Liver (tissue), 9 donors: ENCODE measurements around the gene GMPR. TPM values are rescaled to one million over a fixed set of nuclear protein-coding genes. Genes with fewer than 3 reads are reported as not detected.

Experiments used
- DNase-seq: peaks from one replicate; pipeline ENCODE4 v3.0.0-alpha.2; 2017; ENCODE audit warnings: low spot score
- H3K27ac ChIP-seq, 2 donors: one replicate each; pipeline ENCODE4 v1.7.0; 2013; ENCODE audit warnings: inconsistent platforms in 2 of 2, low read length in 2 of 2, control low read depth in 1 of 2, low read depth in 1 of 2, mild to moderate bottlenecking in 1 of 2
- H3K27me3 ChIP-seq, 4 donors: one replicate each; pipeline versions ENCODE4 v1.6.1 to v1.7.0; 2013; ENCODE audit warnings: low read length in 3 of 4, inconsistent platforms in 1 of 4, mild to moderate bottlenecking in 1 of 4, moderate library complexity in 1 of 4; ENCODE audit not compliant: control insufficient read depth in 4 of 4, insufficient read depth in 4 of 4
- H3K36me3 ChIP-seq, 4 donors: one replicate each; pipeline versions ENCODE4 v1.6.1 to v1.7.0; 2013; ENCODE audit warnings: low read length in 3 of 4, mild to moderate bottlenecking in 3 of 4, low read depth in 1 of 4, moderate library complexity in 1 of 4; ENCODE audit not compliant: control insufficient read depth in 4 of 4, insufficient read depth in 3 of 4
- H3K4me1 ChIP-seq, 4 donors: one replicate each; pipeline versions ENCODE4 v1.6.1 to v1.7.0; 2013; ENCODE audit warnings: low read length in 3 of 4, mild to moderate bottlenecking in 3 of 4, moderate library complexity in 1 of 4; ENCODE audit not compliant: control insufficient read depth in 4 of 4, insufficient read depth in 4 of 4
- H3K4me3 ChIP-seq, 3 donors: one replicate each; pipeline versions ENCODE4 v1.6.1 to v1.7.0; 2013; ENCODE audit warnings: low read length in 3 of 3, control low read depth in 1 of 3, low read depth in 1 of 3, mild to moderate bottlenecking in 1 of 3
- H3K9ac ChIP-seq, 2 donors: one replicate each; pipeline ENCODE4 v1.7.0; 2013; ENCODE audit warnings: low read length in 2 of 2, mild to moderate bottlenecking in 2 of 2, moderate library complexity in 2 of 2, control low read depth in 1 of 2, low read depth in 1 of 2
- H3K9me3 ChIP-seq, 4 donors: one replicate each; pipeline versions ENCODE4 v1.6.1 to v1.7.0; 2013; ENCODE audit warnings: low read length in 3 of 4; ENCODE audit not compliant: control insufficient read depth in 4 of 4
- ATF3 ChIP-seq: IDR thresholded peaks from 2 replicates; pipeline ENCODE4 v1.6.1; 2016; ENCODE audit warnings: antibody characterized with exemption
- CTCF ChIP-seq: fragments of 150-350 bp; IDR thresholded peaks from 2 replicates; pipeline ENCODE4 v1.5.1; 2017; ENCODE audit warnings: improper control_type of control experiment, low read depth, low read length; ENCODE audit not compliant: missing input control
- FOXA1 ChIP-seq: IDR thresholded peaks from 2 replicates; pipeline ENCODE4 v1.6.1; 2016; ENCODE audit warnings: antibody characterized with exemption
- FOXA2 ChIP-seq: IDR thresholded peaks from 2 replicates; pipeline ENCODE4 v1.6.1; 2016; ENCODE audit warnings: antibody characterized with exemption
- GABPA ChIP-seq, 2 donors: IDR thresholded peaks in 1 of 2; conservative IDR thresholded peaks in 1 of 2; 2 replicates each; pipeline ENCODE4 v1.6.1; 2016; ENCODE audit warnings: antibody characterized with exemption in 2 of 2, mild to moderate bottlenecking in 1 of 2, moderate library complexity in 1 of 2
- HNF4G ChIP-seq: IDR thresholded peaks from 2 replicates; pipeline ENCODE4 v1.6.1; 2016; ENCODE audit warnings: antibody characterized with exemption
- JUND ChIP-seq, 2 donors: IDR thresholded peaks; 2 replicates each; pipeline ENCODE4 v1.6.1; 2016; ENCODE audit warnings: antibody characterized with exemption in 2 of 2
- MAX ChIP-seq: IDR thresholded peaks from 2 replicates; pipeline ENCODE4 v1.6.1; 2016; ENCODE audit warnings: antibody characterized with exemption
- NR2F2 ChIP-seq: IDR thresholded peaks from 2 replicates; pipeline ENCODE4 v1.6.1; 2016; ENCODE audit warnings: antibody characterized with exemption
- RAD21 ChIP-seq, 2 donors: IDR thresholded peaks; 2 replicates each; pipeline ENCODE4 v1.6.1; 2016; ENCODE audit warnings: antibody characterized with exemption in 2 of 2, mild to moderate bottlenecking in 2 of 2
- REST ChIP-seq: IDR thresholded peaks from 2 replicates; pipeline ENCODE4 v1.6.1; 2016; ENCODE audit warnings: antibody characterized with exemption, mild to moderate bottlenecking
- RXRA ChIP-seq, 2 donors: IDR thresholded peaks; 2 replicates each; pipeline ENCODE4 v1.6.1; 2017 to 2018; ENCODE audit warnings: antibody characterized with exemption in 2 of 2, mild to moderate bottlenecking in 1 of 2
- SP1 ChIP-seq: IDR thresholded peaks from 2 replicates; pipeline ENCODE4 v1.6.1; 2018; ENCODE audit warnings: antibody characterized with exemption, mild to moderate bottlenecking
- TAF1 ChIP-seq: conservative IDR thresholded peaks from 2 replicates; pipeline ENCODE4 v1.6.1; 2016; ENCODE audit warnings: antibody characterized with exemption, mild to moderate bottlenecking
- YY1 ChIP-seq: IDR thresholded peaks from 2 replicates; pipeline ENCODE4 v1.6.1; 2016; ENCODE audit warnings: antibody characterized with exemption, mild to moderate bottlenecking
- ZBTB33 ChIP-seq: IDR thresholded peaks from 2 replicates; pipeline ENCODE4 v1.6.1; 2016; ENCODE audit warnings: antibody characterized with exemption
- WGBS: extraction: QIAGEN DNeasy Blood & Tissue Kit; methylation state at CpG from one replicate; pipeline ENCODE4 v1.1.7; 2013; 5-methylcytosine and 5-hydroxymethylcytosine counted together
- polyA plus RNA-seq, 2 donors: library from polyadenylated mRNA; stranded (reverse) in 1 of 2; unstranded in 1 of 2; fragments of 200-250 nt in 1 of 2; fragments of >200 nt in 1 of 2; fragmentation: Nextera tagmentation in 1 of 2; extraction: Ambion mirVana in 1 of 2; gene quantifications; one replicate each; pipeline versions ENCODE4 v1.2.1 to v1.2.3, GENCODE V29; 2013 to 2015
- total RNA-seq, 2 donors: library from RNA; depleted of rRNA; stranded (reverse); fragments of >200 nt; gene quantifications; one replicate each; pipeline ENCODE4 v1.2.3, GENCODE V29; 2014
- donor health status: healthy.
- donor health status: healthy.
- donor health status: healthy.
- donor health status: healthy.
- donor health status: healthy.

The GMPR gene
- total and polyA plus RNA-seq, 4 donors = 2.1 to 50.2 (median 4.2) TPM

- DNase-seq = no peak
- TF ChIP-seq RXRA (IDR thresholded peaks at IDR 0.05) = no peak
- no peak for TF ChIP-seq CTCF
- no peak for TF ChIP-seq SP1
- TF ChIP-seq JUND (IDR thresholded peaks at IDR 0.05) = no peak
- no peak for TF ChIP-seq REST
- no peak for TF ChIP-seq TAF1
- TF ChIP-seq ZBTB33 = no peak
- 97% methylated on average over 9 of the region's 9 CpGs for WGBS
- Histone ChIP-seq H3K27me3 (no peaks in the 10 kb centered on the region), H3K36me3 (no peaks in the 10 kb centered on the region), H3K4me1 (no peaks in the 10 kb centered on the region), H3K27ac (no peak overlapping the region), H3K4me3 (no peak overlapping the region), H3K9me3 (no peaks in the 10 kb centered on the region), H3K9ac (no peak overlapping the region)
Measured at GRCh38 chr6:16278750-16279149, 40.4 kb downstream of the GMPR start.

- Histone ChIP-seq H3K27me3 (no peaks in the 10 kb centered on the region), H3K36me3 (no peaks in the 10 kb centered on the region), H3K27ac (no peak overlapping the region), H3K9ac (no peak overlapping the region), H3K4me1 (no peaks in the 10 kb centered on the region), H3K4me3 (no peak overlapping the region), H3K9me3 (no peaks in the 10 kb centered on the region)
- no peak for DNase-seq
- 93% methylated on average over 5 of the region's 5 CpGs for WGBS
- TF ChIP-seq RXRA (IDR thresholded peaks at IDR 0.05) (no peak), REST (no peak), GABPA (IDR thresholded peaks at IDR 0.05 in 1 of 2, conservative IDR thresholded peaks at IDR 0.05 in 1 of 2) (no peak), ATF3 (no peak), TAF1 (no peak), RAD21 (IDR thresholded peaks at IDR 0.05) (no peak), FOXA2 (no peak), JUND (IDR thresholded peaks at IDR 0.05) (no peak), NR2F2 (no peak), HNF4G (no peak), MAX (no peak), YY1 (no peak), SP1 (no peak), FOXA1 (no peak), CTCF (no peak)
Measured at GRCh38 chr6:16279243-16279642, 40.9 kb downstream of the GMPR start.
